WTC11 (cell line): ENCODE measurements around the gene RNF214. TPM values are rescaled to one million over a fixed set of nuclear protein-coding genes. Genes with fewer than 3 reads are reported as not detected.
A peak's percentile ranks its signal among the peaks of the same experiment; 100 is the strongest.

Experiments
- ATAC-seq: fragments of 200-7000 bp; cut with Tn5 transposase; 2 replicates; pipeline ENCODE4 v1.10.0; 2021; ENCODE audit warnings: mild to moderate bottlenecking, moderate library complexity
- CTCF ChIA-PET: fragments of 300-600 bp; sonication (Branson Sonifier 250); formaldehyde crosslinking; loops from one replicate; lab custom pipeline; 2021; ENCODE audit warnings: antibody characterized with exemption; lab: Charles Lee
- POLR2A ChIA-PET: fragments of 350-600 bp; sonication (Branson Sonifier 250); formaldehyde crosslinking; loops from one replicate; lab custom pipeline; 2021; ENCODE audit warnings: antibody characterized with exemption; lab: Charles Lee
- DNase-seq: peaks from one replicate; pipeline ENCODE4 v3.0.0; 2021; ENCODE audit warnings: low spot score
- H3K27ac Mint-ChIP-seq: 2 replicates; pipeline ENCODE4 v1.8.0; 2021; ENCODE audit warnings: mixed read lengths
- H3K27me3 Mint-ChIP-seq: 2 replicates; pipeline ENCODE4 v1.8.0; 2021; ENCODE audit warnings: low read depth, mild to moderate bottlenecking, moderate library complexity, mixed read lengths
- H3K36me3 Mint-ChIP-seq: 2 replicates; pipeline ENCODE4 v1.8.0; 2021; ENCODE audit warnings: mixed read lengths
- H3K4me1 Mint-ChIP-seq: 2 replicates; pipeline ENCODE4 v1.8.0; 2022; ENCODE audit warnings: mixed read lengths
- H3K4me3 Mint-ChIP-seq: 2 replicates; pipeline ENCODE4 v1.8.0; 2021; ENCODE audit warnings: mild to moderate bottlenecking, moderate library complexity, mixed read lengths
- H3K9me3 Mint-ChIP-seq: 2 replicates; pipeline ENCODE4 v1.8.0; 2021; ENCODE audit warnings: mixed read lengths
- CBFB ChIP-seq: sonication (generic); formaldehyde crosslinking; IDR thresholded peaks from 2 replicates; pipeline ENCODE4 v1.8.1; 2022; ENCODE audit warnings: mild to moderate bottlenecking, low read depth, missing genetic modification reagents
- FOXP1 ChIP-seq: sonication (generic); formaldehyde crosslinking; IDR thresholded peaks from 2 replicates; pipeline ENCODE4 v1.8.0; 2022; ENCODE audit warnings: missing genetic modification reagents, mild to moderate bottlenecking, moderate library complexity, borderline replicate concordance
- GRHL2 ChIP-seq: fragments of 250-450 bp; sonication (Bioruptor Pico); IDR thresholded peaks from 2 replicates; pipeline ENCODE4 v1.8.0; 2022; ENCODE audit warnings: mild to moderate bottlenecking, moderate library complexity; ENCODE audit not compliant: insufficient replicate concordance, severe bottlenecking
- IRF2 ChIP-seq: sonication (generic); formaldehyde crosslinking; IDR thresholded peaks from 2 replicates; pipeline ENCODE4 v1.8.0; 2022; ENCODE audit warnings: low read depth, missing genetic modification reagents, borderline replicate concordance
- JUN ChIP-seq: sonication (generic); formaldehyde crosslinking; IDR thresholded peaks from 2 replicates; pipeline ENCODE4 v1.8.0; 2023; ENCODE audit warnings: mild to moderate bottlenecking, missing genetic modification reagents
- KAT7 ChIP-seq: sonication (generic); formaldehyde crosslinking; IDR thresholded peaks from 2 replicates; pipeline ENCODE4 v1.8.1; 2023; ENCODE audit warnings: missing genetic modification reagents, mild to moderate bottlenecking, borderline replicate concordance
- NFATC4 ChIP-seq: fragments of 250-450 bp; sonication (Bioruptor Pico); IDR thresholded peaks from 2 replicates; pipeline ENCODE4 v1.9.0; 2021; ENCODE audit warnings: mild to moderate bottlenecking
- NR2C2 ChIP-seq: sonication (generic); formaldehyde crosslinking; IDR thresholded peaks from 2 replicates; pipeline ENCODE4 v1.8.0; 2022; ENCODE audit warnings: mild to moderate bottlenecking, missing genetic modification reagents
- RELA ChIP-seq: sonication (generic); formaldehyde crosslinking; IDR thresholded peaks from 2 replicates; pipeline ENCODE4 v1.8.1; 2022; ENCODE audit warnings: missing genetic modification reagents, mild to moderate bottlenecking, borderline replicate concordance
- SP1 ChIP-seq: sonication (generic); formaldehyde crosslinking; conservative IDR thresholded peaks from 2 replicates; pipeline ENCODE4 v1.8.1; 2022; ENCODE audit warnings: missing genetic modification reagents
- TEAD4 ChIP-seq: sonication (generic); formaldehyde crosslinking; IDR thresholded peaks from 2 replicates; pipeline ENCODE4 v1.8.0; 2022; ENCODE audit warnings: mild to moderate bottlenecking, missing genetic modification reagents
- ZNF138 ChIP-seq: sonication (generic); formaldehyde crosslinking; conservative IDR thresholded peaks from 2 replicates; pipeline ENCODE4 v1.8.1; 2022; ENCODE audit warnings: mild to moderate bottlenecking, moderate library complexity, missing genetic modification reagents
- ZNF219 ChIP-seq: sonication (generic); formaldehyde crosslinking; IDR thresholded peaks from 2 replicates; pipeline ENCODE4 v1.8.0; 2023; ENCODE audit warnings: missing genetic modification reagents, mild to moderate bottlenecking, borderline replicate concordance
- ZNF263 ChIP-seq: sonication (generic); formaldehyde crosslinking; IDR thresholded peaks from 2 replicates; pipeline ENCODE4 v1.8.1; 2022; ENCODE audit warnings: low read depth, mild to moderate bottlenecking, moderate library complexity, missing genetic modification reagents
- ZNF317 ChIP-seq: sonication (generic); formaldehyde crosslinking; IDR thresholded peaks from 2 replicates; pipeline ENCODE4 v1.8.1; 2023; ENCODE audit warnings: low read depth, mild to moderate bottlenecking, moderate library complexity, missing genetic modification reagents, borderline replicate concordance
- ZNF396 ChIP-seq: fragments of 250-450 bp; sonication (Bioruptor Pico); IDR thresholded peaks from 2 replicates; pipeline ENCODE4 v1.8.0; 2021; ENCODE audit warnings: mild to moderate bottlenecking, moderate library complexity, borderline replicate concordance
- ZNF671 ChIP-seq: fragments of 250-450 bp; sonication (Bioruptor Pico); IDR thresholded peaks from 2 replicates; pipeline ENCODE4 v1.8.0; 2021; ENCODE audit warnings: mild to moderate bottlenecking
- total RNA-seq: library from RNA; stranded (reverse); gene quantifications from 3 replicates; pipeline ENCODE4 v1.2.3, GENCODE V29; 2021
- TF ChIP-seq, protein P1 (sequence below): sonication (generic); formaldehyde crosslinking; IDR thresholded peaks from 2 replicates; pipeline ENCODE4 v1.8.1; 2022; ENCODE audit warnings: mild to moderate bottlenecking, moderate library complexity, missing genetic modification reagents
- TF ChIP-seq, protein P2 (sequence below): fragments of 250-450 bp; sonication (Bioruptor Pico); conservative IDR thresholded peaks from 2 replicates; pipeline ENCODE4 v1.9.0; 2021; ENCODE audit warnings: mild to moderate bottlenecking
- TF ChIP-seq, protein P3 (sequence below): sonication (generic); formaldehyde crosslinking; conservative IDR thresholded peaks from 2 replicates; pipeline ENCODE4 v1.8.1; 2023; ENCODE audit warnings: mild to moderate bottlenecking, low read depth, missing genetic modification reagents, moderate library complexity
- TF ChIP-seq, protein P4 (sequence below): sonication (generic); formaldehyde crosslinking; IDR thresholded peaks from 2 replicates; pipeline ENCODE4 v1.8.0; 2022; ENCODE audit warnings: mild to moderate bottlenecking, missing genetic modification reagents
- TF ChIP-seq, protein P5 (sequence below): sonication (generic); formaldehyde crosslinking; IDR thresholded peaks from 2 replicates; pipeline ENCODE4 v1.8.0; 2023; ENCODE audit warnings: missing genetic modification reagents, mild to moderate bottlenecking, borderline replicate concordance

RNF214 gene
- total RNA-seq, 1 experiment from 2014 or later: 35.4 TPM

DNA sequence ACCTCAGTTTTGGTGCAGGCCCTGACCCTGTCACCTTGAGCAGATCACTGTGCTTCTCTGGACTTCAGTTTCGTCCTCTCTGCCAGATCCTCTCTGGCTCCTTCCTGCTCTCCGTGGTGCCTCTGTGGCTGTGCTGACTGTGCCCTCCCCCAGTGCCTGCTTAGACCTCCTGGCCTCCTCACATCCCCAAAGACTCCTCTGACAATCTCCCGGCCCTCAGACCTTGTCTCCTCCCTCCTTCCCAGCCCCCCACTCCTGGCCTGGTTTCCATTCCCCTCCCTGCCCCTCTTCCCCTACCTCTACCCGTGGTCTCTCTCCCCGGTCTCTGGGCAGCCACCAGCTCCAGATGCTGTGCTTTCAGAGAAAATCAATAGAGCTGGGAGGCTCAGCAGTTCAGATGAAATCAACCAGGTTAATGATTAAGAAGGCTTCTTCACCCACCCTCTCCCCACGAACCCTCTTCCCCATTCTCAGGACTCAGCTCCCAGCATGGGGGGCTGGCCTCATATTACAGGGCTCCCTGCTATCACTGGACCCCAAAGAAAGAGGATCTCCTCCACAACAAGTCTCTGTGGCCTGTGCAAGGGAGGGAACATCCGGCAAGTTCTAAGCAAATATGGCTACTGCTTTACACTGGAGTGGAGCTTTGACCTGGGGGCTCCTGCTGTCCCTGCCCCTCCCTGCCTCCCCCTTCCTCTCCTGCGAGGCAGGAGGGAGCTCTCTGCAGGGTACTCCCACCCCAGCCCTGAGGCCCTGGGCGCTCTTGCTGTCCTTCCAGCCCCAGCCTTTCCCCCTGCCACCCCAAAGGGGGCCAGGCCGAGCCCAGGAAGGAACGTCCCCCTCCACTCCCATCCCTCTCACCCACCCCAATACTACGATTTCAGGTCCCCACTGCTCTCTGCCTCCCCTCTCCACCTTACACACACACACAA lies 67.1 kb downstream of the RNF214 start:
- Mint-ChIP-seq H3K27me3 (peaks cover 4% of the 10 kb centered on the region; the same call in 1 of the 2 replicates), H3K9me3 (no peaks in the 10 kb centered on the region), H3K27ac (0 out of 2 replicates have a peak overlapping the region, but pooled peaks have one; percentile 6), H3K4me1 (peaks cover 33% of the 10 kb centered on the region), H3K4me3 (no peak overlapping the region), H3K36me3 (no peaks in the 10 kb centered on the region)
- ATAC-seq: peak; percentile 13
- DNase-seq: no peak
- TF ChIP-seq JUN (CRISPR knock-in tag) (no peak), ZNF671 (CRISPR knock-in tag) (no peak), NR2C2 (CRISPR knock-in tag) (no peak), IRF2 (CRISPR knock-in tag) (no peak), ZNF219 (CRISPR knock-in tag) (no peak)
- POLR2A ChIA-PET: no interaction called here
- CTCF ChIA-PET: interaction anchor here (1.9 kb wide), 1 partner anchor 127 kb away, joined by 6 read pairs; no protein-coding TSS in a partner anchor

DNA sequence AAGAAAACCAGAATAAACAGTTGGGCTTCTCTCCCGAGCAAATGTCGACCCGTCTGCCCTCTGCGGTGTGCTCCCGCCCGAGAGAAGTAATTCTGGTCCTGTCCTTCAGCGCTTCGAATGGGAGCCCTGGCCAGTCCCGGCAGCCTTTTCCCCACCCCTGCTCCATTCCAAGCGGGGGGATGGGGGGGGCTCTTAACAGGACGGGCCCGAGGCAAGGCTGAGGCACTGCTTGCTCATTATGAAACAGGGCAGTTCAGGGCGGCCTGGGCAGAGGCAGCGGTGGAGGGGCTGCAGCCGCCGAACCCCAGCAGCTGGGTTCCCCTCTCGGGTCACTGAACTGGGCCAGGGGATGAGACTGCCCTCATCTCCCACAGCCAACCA lies 67.8 kb downstream of the RNF214 start:
- ATAC-seq (peak; percentile 59), DNase-seq (peak; percentile 64)
- H3K4me1 Mint-ChIP-seq: peaks cover 35% of the 10 kb centered on the region
- TF ChIP-seq, protein P1, sequence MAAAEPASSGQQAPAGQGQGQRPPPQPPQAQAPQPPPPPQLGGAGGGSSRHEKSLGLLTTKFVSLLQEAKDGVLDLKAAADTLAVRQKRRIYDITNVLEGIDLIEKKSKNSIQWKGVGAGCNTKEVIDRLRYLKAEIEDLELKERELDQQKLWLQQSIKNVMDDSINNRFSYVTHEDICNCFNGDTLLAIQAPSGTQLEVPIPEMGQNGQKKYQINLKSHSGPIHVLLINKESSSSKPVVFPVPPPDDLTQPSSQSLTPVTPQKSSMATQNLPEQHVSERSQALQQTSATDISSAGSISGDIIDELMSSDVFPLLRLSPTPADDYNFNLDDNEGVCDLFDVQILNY (CRISPR knock-in tag): no peak
- no peak for TF ChIP-seq SP1 (CRISPR knock-in tag)
- TF ChIP-seq, protein P2, sequence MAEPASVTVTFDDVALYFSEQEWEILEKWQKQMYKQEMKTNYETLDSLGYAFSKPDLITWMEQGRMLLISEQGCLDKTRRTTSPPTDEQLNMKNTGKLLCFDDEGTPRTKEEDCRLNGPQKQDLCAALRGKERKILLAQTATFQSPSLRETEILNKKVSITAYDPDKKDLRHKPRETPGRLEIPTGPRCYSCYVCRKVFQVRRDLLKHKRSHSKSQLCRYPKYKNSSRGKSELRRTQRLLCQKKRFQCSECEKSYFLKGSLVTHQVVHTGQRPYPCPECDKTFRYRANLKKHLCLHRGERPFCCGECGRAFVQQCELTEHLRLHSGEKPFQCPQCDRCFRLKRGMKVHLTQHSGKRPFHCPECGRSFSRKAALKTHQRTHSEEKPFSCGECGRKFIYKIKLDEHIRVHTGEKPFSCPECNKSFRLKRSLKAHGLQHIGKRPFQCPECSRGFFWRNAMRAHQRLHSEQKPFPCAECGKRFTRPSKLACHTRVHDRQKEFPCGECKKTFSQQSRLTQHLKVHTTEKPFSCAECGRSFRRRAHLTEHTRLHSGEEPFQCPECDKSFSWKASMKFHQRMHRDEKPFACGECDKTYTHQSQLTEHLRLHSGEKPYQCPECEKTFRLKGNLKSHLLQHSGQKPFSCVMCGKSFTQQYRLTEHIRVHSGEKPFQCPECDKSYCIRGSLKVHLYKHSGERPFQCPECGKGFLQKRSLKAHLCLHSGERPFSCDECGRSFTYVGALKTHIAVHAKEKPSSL (CRISPR knock-in tag): no peak
- TF ChIP-seq NFATC4 (CRISPR knock-in tag): no peak
- TF ChIP-seq, protein P3, sequence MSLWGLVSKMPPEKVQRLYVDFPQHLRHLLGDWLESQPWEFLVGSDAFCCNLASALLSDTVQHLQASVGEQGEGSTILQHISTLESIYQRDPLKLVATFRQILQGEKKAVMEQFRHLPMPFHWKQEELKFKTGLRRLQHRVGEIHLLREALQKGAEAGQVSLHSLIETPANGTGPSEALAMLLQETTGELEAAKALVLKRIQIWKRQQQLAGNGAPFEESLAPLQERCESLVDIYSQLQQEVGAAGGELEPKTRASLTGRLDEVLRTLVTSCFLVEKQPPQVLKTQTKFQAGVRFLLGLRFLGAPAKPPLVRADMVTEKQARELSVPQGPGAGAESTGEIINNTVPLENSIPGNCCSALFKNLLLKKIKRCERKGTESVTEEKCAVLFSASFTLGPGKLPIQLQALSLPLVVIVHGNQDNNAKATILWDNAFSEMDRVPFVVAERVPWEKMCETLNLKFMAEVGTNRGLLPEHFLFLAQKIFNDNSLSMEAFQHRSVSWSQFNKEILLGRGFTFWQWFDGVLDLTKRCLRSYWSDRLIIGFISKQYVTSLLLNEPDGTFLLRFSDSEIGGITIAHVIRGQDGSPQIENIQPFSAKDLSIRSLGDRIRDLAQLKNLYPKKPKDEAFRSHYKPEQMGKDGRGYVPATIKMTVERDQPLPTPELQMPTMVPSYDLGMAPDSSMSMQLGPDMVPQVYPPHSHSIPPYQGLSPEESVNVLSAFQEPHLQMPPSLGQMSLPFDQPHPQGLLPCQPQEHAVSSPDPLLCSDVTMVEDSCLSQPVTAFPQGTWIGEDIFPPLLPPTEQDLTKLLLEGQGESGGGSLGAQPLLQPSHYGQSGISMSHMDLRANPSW (CRISPR knock-in tag): no peak
- no peak for TF ChIP-seq KAT7 (CRISPR knock-in tag)
- TF ChIP-seq FOXP1 (CRISPR knock-in tag): no peak
- TF ChIP-seq ZNF396: no peak
- no peak for TF ChIP-seq ZNF317 (CRISPR knock-in tag)
- TF ChIP-seq ZNF671 (CRISPR knock-in tag): no peak
- TF ChIP-seq ZNF263 (CRISPR knock-in tag): no peak
- no peak for TF ChIP-seq RELA (CRISPR knock-in tag)
- TF ChIP-seq, protein P4, sequence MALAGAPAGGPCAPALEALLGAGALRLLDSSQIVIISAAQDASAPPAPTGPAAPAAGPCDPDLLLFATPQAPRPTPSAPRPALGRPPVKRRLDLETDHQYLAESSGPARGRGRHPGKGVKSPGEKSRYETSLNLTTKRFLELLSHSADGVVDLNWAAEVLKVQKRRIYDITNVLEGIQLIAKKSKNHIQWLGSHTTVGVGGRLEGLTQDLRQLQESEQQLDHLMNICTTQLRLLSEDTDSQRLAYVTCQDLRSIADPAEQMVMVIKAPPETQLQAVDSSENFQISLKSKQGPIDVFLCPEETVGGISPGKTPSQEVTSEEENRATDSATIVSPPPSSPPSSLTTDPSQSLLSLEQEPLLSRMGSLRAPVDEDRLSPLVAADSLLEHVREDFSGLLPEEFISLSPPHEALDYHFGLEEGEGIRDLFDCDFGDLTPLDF: no peak
- TF ChIP-seq, protein P5, sequence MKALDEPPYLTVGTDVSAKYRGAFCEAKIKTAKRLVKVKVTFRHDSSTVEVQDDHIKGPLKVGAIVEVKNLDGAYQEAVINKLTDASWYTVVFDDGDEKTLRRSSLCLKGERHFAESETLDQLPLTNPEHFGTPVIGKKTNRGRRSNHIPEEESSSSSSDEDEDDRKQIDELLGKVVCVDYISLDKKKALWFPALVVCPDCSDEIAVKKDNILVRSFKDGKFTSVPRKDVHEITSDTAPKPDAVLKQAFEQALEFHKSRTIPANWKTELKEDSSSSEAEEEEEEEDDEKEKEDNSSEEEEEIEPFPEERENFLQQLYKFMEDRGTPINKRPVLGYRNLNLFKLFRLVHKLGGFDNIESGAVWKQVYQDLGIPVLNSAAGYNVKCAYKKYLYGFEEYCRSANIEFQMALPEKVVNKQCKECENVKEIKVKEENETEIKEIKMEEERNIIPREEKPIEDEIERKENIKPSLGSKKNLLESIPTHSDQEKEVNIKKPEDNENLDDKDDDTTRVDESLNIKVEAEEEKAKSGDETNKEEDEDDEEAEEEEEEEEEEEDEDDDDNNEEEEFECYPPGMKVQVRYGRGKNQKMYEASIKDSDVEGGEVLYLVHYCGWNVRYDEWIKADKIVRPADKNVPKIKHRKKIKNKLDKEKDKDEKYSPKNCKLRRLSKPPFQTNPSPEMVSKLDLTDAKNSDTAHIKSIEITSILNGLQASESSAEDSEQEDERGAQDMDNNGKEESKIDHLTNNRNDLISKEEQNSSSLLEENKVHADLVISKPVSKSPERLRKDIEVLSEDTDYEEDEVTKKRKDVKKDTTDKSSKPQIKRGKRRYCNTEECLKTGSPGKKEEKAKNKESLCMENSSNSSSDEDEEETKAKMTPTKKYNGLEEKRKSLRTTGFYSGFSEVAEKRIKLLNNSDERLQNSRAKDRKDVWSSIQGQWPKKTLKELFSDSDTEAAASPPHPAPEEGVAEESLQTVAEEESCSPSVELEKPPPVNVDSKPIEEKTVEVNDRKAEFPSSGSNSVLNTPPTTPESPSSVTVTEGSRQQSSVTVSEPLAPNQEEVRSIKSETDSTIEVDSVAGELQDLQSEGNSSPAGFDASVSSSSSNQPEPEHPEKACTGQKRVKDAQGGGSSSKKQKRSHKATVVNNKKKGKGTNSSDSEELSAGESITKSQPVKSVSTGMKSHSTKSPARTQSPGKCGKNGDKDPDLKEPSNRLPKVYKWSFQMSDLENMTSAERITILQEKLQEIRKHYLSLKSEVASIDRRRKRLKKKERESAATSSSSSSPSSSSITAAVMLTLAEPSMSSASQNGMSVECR (CRISPR knock-in tag): no peak
- TF ChIP-seq TEAD4 (CRISPR knock-in tag): no peak
- TF ChIP-seq GRHL2 (CRISPR knock-in tag): no peak
- TF ChIP-seq CBFB (CRISPR knock-in tag): no peak
- no peak for TF ChIP-seq ZNF138 (CRISPR knock-in tag)
- H3K9me3 Mint-ChIP-seq: no peaks in the 10 kb centered on the region
- 0 out of 2 replicates have a peak overlapping the region, but pooled peaks have one; percentile 6 for H3K27ac Mint-ChIP-seq
- no peak overlapping the region for H3K4me3 Mint-ChIP-seq
- CTCF ChIA-PET: no interaction called here
- POLR2A ChIA-PET: no interaction called here
- no peaks in the 10 kb centered on the region for H3K36me3 Mint-ChIP-seq
- peaks cover 4% of the 10 kb centered on the region; the same call in 1 of the 2 replicates for H3K27me3 Mint-ChIP-seq
